ENCODE data around the gene FYB1. TPM values are rescaled to one million over a fixed set of nuclear protein-coding genes. Genes with fewer than 3 reads are reported as not detected.

The FYB1 gene
- total RNA-seq, 1 donor from 2014 or later = 237 TPM

GRCh38 chr5:39167972-39168342 lies 51.4 kb downstream of the FYB1 start:
- intact Hi-C loops (cut with micrococcal nuclease) = loop anchor here (5.0 kb wide), 1 partner anchor 1446 kb away; no protein-coding TSS in a partner anchor

- intact Hi-C loops (cut with micrococcal nuclease) = loop anchor here (5.0 kb wide), 1 partner anchor 1445 kb away; no protein-coding TSS in a partner anchor
Observed at GRCh38 chr5:39167141-39167971, 52.0 kb downstream of the FYB1 start.

GRCh38 chr5:39164529-39165402 lies 54.6 kb downstream of the FYB1 start:
- intact Hi-C loops (cut with micrococcal nuclease) = loop anchor here (1.0 to 5.0 kb wide), 9 partner anchors 13 to 1442 kb away; no protein-coding TSS in a partner anchor

GRCh38 chr5:39164016-39164415 lies 55.3 kb downstream of the FYB1 start:
- intact Hi-C loops (cut with micrococcal nuclease) = loop anchor here (1.0 to 2.0 kb wide), 5 partner anchors 13 to 91 kb away; no protein-coding TSS in a partner anchor

GRCh38 chr5:39161578-39161977 lies 57.8 kb downstream of the FYB1 start:
- intact Hi-C loops (cut with micrococcal nuclease) = no loop called here

- intact Hi-C loops (cut with micrococcal nuclease) = no loop called here
Observed at GRCh38 chr5:39160576-39161213, 58.7 kb downstream of the FYB1 start.

- intact Hi-C loops (cut with micrococcal nuclease) = no loop called here
Observed at GRCh38 chr5:39159811-39160490, 59.4 kb downstream of the FYB1 start.

GRCh38 chr5:39158786-39159185 lies 60.6 kb downstream of the FYB1 start:
- intact Hi-C loops (cut with micrococcal nuclease) = no loop called here

- intact Hi-C loops (cut with micrococcal nuclease) = no loop called here
Observed at GRCh38 chr5:39158127-39158593, 61.2 kb downstream of the FYB1 start.

GRCh38 chr5:39157701-39158100 lies 61.7 kb downstream of the FYB1 start:
- intact Hi-C loops (cut with micrococcal nuclease) = no loop called here

- intact Hi-C loops (cut with micrococcal nuclease) = no loop called here
Observed at GRCh38 chr5:39156082-39156481, 63.3 kb downstream of the FYB1 start.

- intact Hi-C loops (cut with micrococcal nuclease) = loop anchor here (2.0 kb wide), 1 partner anchor 13 kb away; no protein-coding TSS in a partner anchor
Observed at GRCh38 chr5:39151745-39152144, 67.6 kb downstream of the FYB1 start.

GRCh38 chr5:39149966-39150365 lies 69.4 kb downstream of the FYB1 start:
- intact Hi-C loops (cut with micrococcal nuclease) = loop anchor here (1.0 to 5.0 kb wide), 9 partner anchors 15 to 422 kb away; no protein-coding TSS in a partner anchor

GRCh38 chr5:39148983-39149534 lies 70.3 kb downstream of the FYB1 start:
- intact Hi-C loops (cut with micrococcal nuclease) = loop anchor here (1.0 to 5.0 kb wide), 8 partner anchors 28 to 423 kb away; no protein-coding TSS in a partner anchor

- intact Hi-C loops (cut with micrococcal nuclease) = loop anchor here (5.0 kb wide), 3 partner anchors 55 to 425 kb away; no protein-coding TSS in a partner anchor
Observed at GRCh38 chr5:39146831-39147540, 72.4 kb downstream of the FYB1 start.

- intact Hi-C loops (cut with micrococcal nuclease) = no loop called here
Observed at GRCh38 chr5:39143151-39143860, 76.1 kb downstream of the FYB1 start.

- intact Hi-C loops (cut with micrococcal nuclease) = no loop called here
Observed at GRCh38 chr5:39140558-39141168, 78.7 kb downstream of the FYB1 start.

- intact Hi-C loops (cut with micrococcal nuclease) = loop anchor here (5.0 kb wide), 1 partner anchor 408 kb away; no protein-coding TSS in a partner anchor
Observed at GRCh38 chr5:39138892-39139291, 80.5 kb downstream of the FYB1 start.
